ENCODE measurements around the gene ST6GAL1. TPM values are rescaled to one million over a fixed set of nuclear protein-coding genes. Genes with fewer than 3 reads are reported as not detected.

The ST6GAL1 gene
- total and polyA plus RNA-seq, 2 of the 8 experiments (the other 6 are each of a cell fraction or from before 2014, with no cell fraction given): 62.8 to 80.9 TPM

- no peak for TF ChIP-seq CHD7 (IDR thresholded peaks at IDR 0.05; ENCODE audit: insufficient replicate concordance, low read length)
- no peak for TF ChIP-seq RAD21 (IDR thresholded peaks at IDR 0.05 in 1 of 2, conservative IDR thresholded peaks at IDR 0.05 in 1 of 2; ENCODE audit: low read depth in 2 of 2, low read length in 2 of 2)
- no peak for TF ChIP-seq MAFK (IDR thresholded peaks at IDR 0.05; ENCODE audit: low read depth, low read length)
- no peak for TF ChIP-seq GABPA (IDR thresholded peaks at IDR 0.05; ENCODE audit: borderline replicate concordance, insufficient read depth, low read length)
- TF ChIP-seq ZNF274 (IDR thresholded peaks at IDR 0.05; ENCODE audit: borderline replicate concordance, extremely low read depth, low read length): no peak
- no peak for TF ChIP-seq SP2 (IDR thresholded peaks at IDR 0.05; ENCODE audit: low read length)
- TF ChIP-seq PHF8 (conservative IDR thresholded peaks at IDR 0.05; ENCODE audit: low read depth, low read length): no peak
- TF ChIP-seq SIX5 (IDR thresholded peaks at IDR 0.05; ENCODE audit: low read depth, low read length): no peak
- TF ChIP-seq SUZ12 (IDR thresholded peaks at IDR 0.05; ENCODE audit: low read length): no peak
These were observed 147.2 kb downstream of the ST6GAL1 start (continued) for GRCh38 chr3:187077537-187077936.

Data from H1 (cell line).